NCI-H524 (cell line): ENCODE measurements around the gene LRGUK.
"Not testable (repeated sequence)": the region's sequence is repeated elsewhere in the genome, so short reads cannot be mapped to it uniquely, and the experiment has no call there.

Experiments used
- DNase-seq, 2 experiments: peaks; one replicate each; lab custom pipeline; 2025; lab: John Stamatoyannopoulos, UW

LRGUK gene

DNA sequence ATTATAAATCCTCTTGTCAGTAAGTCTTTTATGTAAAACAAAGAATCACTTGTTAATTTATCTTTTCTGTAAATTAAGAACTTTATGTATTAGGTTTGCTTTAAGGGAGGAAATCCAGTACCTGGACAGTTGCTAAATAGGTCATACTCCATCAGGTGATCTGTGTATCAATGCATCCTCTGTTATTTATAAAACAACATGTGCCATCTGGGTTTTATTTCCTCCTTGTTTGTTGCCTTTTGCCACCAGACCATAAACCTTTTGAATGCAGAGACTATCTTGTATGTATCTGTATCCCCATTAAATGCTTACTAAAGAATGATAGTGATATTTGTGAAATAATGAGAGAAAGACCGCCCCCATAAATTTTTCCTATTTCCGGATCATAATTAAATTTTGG, 119.6 kb downstream of the LRGUK start:
- DNase-seq = no peak

DNA sequence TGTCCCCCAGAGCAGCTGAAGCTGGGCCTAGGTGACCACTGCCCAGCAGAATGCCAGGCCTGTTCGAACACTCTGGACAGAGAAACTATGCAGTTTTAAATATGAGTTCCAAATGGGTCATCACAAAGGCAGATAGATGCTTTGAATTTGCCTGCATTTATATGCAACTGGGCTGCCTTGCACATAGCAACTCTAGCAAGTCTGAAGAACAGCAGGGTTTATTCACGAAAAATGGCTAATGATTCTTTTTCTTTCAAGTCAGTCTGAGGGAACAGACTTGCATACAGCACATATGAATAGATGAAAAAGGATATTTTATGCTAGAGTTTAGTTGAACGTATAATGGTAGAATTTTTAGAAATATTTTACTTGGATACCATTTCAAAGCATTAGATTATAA, 121.1 kb downstream of the LRGUK start:
- DNase-seq = no peak

DNA sequence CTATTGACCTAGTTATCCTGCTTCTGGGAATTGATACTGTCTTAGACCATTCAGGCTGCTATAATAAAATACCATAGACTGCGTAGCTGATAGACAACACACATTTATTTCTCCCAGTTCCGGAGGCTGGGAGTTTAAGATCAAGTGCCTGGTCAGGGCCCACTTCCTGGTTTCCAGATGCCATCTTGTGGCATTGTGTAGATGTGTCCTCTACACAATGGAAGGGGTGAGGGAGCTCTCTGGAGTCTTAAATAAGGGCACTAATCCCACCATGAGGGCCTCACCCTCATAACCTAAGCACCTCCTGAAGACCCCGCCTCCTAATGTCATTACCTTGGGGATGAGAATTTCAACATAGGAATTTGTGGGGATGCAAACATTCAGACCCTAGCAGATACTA, 127.2 kb downstream of the LRGUK start:
- peak in 1 of 2 experiments; percentile 23 for DNase-seq

DNA sequence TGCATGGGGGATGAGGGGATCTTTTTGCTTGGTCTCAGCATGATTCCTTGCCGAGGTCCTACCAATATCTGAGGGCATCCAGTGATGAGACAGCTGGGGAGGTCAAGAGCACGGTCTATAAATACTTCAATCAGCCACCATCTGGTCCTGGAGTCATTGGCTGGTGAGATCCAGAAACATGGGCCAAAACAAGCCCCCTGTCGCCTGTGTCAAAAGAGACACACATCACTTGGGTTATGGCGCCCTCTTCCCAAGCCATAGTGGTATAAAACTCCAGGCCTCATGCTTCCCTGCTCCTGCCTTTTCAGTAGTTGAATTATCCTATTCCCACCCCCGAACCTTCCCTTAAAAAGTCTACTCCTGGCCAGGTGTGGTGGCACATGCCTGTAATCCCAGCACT, 128.7 kb downstream of the LRGUK start:
- DNase-seq = peak; percentile 92 to 95

DNA sequence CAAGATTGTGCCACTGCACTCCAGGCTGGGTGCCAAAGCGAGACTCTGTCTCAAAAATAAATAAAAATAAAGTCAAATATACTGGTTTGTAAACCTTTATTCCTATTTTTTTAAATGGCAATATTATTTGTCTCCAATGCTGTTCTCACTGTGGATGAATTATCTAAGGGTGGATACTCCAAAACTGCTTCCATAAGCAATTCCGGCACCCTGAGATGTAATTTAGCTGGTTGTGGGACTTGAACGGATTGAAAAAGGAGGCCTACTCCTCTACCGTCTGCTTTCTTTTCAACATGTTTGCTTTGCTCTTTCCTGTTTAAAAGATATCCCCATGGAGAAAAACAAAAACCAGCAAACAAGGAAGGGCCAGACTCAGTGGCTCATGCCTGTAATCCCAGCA, 135.2 kb downstream of the LRGUK start:
- no peak for DNase-seq

DNA sequence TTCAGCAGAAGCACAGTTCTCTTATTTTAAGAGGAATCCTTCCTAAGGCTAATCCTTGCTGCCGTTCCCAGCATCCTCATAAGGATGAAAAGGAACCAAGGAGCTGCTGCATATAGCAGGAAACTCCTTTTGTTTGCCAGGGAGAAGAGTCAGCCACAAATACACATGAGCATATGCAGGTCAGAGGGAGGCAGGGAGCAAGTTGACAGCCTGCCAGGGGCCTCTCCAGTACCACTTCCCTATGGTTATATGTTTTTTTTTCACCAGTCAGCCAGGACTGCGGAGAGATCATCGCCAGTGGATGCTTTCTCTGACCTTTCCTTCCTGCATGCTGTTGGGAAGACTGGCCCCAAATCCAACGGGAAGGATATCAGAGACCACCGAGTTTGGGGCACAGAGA, 149.8 kb downstream of the LRGUK start:
- DNase-seq = no peak

DNA sequence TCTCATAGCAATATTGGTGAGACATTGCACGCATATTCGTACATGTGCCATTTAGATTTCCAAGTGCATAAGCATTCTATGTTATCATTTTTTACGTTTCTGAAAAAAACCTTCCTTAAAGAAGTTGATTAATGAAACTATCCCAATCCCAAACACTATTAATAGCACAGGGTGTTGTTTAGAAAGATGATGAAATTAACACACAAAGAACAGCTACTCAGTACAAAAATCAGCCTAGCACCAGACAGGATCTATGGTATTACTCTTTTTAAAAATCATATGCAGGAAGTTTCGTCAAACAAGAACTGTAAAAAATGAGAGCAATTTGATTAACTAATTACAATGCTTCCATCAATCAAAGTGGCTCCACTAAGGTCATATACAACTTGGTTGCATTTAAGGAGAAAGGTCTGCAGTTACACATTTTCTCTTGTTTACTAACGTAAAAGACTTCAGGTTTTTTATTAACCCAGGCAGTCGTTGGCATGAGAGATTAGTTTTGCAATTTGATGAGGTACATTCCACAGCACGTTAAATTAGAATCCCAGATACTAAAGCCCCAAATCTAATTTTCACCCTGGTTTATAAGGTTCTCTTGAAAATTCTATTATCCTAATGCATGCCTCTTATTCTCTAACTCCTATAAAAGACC, 151.5 kb downstream of the LRGUK start:
- no peak for DNase-seq

DNA sequence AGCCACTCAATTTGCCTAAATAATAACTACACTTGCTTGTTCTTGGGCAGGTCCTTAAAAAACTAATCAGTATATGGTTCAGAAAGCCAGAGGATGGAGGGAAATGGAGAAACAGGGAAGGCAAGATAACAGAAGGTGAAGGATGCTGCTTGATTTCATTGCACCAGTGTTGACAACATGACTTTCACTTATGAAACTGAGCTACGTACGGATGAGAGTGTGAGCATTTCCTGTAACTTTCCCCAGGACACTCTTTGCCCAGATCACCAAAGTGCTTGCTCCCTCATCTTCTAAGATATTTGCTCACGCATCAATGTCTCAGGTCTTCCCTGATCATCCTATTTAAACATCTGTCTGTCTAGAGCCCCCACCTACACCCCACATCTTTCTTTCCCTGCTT, 152.2 kb downstream of the LRGUK start:
- no peak for DNase-seq

DNA sequence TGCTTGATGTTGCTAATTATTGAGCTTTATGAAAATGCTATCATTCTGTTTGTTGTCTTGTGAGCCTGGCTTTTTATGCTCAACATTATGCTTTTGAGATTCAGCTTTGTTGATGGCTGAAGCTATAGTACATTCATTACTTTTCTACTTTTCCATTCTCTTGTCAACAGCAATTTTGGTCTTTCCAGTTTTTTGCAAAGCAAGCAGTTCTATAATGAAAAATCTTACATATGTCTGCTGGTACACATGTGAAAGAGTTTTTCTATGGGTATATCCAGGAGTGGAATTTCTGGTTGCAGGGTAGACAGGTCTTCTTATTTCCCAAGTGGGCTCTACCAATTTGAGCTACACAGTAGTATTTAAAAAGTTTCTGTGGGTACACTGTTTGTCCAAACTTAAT, 152.8 kb downstream of the LRGUK start:
- no peak for DNase-seq

DNA sequence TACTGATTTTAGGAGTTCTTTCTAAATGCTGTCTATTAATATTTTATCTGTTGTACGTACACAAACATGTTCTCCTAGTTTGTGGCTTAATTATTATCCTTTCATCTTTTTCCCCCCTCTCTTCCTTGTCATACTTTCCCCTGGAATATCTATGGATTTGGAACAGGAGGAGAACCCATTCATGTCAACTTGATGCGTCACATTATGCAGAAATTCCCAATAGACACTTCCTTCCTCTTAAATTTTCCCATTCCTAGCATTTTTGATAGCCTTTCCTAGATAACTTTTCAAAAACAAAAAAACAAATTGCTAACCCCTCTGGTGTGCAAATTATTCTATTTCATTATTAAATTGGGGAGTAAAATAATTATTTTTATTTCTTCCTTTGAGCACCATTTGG, 153.4 kb downstream of the LRGUK start:
- DNase-seq = no peak

DNA sequence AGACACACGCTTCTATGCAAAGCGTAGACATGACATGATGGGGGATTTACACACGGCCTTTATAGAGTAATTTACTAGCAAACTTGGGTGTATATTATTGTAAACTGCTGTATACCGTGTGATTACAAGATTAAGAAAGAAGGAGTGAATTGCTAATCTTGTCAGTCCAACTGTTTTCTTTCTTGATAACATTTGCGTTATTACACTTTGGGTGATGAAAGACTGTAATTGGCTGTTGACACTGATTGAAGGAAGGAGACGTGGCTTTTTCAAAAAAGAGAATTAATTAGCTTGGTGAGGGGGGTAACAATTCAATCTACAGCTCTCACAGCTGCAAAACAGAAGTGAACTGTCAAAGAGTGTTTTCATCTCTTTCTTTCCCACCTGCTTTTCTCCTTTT, 156.9 kb downstream of the LRGUK start:
- peak in 1 of 2 experiments; percentile 20 for DNase-seq

DNA sequence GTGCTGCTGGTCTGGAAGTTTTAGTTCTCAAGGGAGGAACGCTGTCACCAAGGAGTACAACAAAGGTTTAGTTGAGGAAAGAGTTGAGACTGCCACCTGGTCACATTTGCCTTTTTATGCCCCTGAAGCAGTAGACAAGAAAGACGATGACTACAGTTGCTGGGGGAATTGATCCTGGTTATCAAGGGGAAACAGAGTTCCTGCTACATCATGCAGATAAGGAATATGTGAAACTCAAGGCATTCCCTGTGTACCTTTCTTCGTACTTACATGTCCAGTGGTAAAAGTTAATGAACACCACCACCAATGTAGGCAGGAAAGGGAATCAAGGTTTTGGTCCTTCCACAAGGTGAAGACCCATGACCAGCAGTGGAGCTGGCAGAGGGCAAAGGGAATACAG, 157.8 kb downstream of the LRGUK start:
- peak in 1 of 2 experiments; percentile 2 for DNase-seq

DNA sequence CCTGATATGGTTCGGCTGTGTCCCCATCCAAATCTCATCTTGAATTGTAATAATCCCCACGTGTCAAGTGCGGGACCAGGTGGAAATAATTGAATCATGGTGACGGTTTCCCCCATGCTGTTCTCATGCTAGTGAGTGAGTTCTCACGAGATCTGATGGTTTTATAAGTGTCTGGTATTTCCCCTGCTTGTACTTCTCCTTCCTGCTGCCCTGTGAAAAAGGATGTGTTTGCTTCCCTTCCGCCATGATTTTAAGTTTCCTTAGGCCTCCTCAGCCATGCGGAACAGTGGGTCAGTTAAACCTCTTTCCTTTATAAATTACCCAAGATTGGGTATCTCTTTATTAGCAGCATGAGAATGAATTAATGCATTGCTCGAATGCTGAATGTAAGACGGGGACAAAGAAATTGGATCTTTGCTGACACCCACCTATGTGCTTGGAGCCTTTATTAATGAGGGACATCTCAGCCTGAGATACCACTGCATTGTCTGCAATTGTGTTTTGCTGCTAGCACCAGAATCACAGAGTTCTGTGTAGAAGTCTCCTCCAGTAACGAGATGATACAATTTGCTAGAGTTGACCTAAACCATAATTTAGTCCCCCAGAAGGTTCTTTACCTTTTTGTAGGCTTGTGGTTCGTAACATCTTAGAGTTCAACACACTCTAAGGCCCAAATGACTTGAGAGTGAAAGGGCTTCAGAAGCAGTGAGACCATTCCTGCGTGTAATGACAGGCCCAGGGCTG, 160.9 kb downstream of the LRGUK start:
- DNase-seq = no peak

DNA sequence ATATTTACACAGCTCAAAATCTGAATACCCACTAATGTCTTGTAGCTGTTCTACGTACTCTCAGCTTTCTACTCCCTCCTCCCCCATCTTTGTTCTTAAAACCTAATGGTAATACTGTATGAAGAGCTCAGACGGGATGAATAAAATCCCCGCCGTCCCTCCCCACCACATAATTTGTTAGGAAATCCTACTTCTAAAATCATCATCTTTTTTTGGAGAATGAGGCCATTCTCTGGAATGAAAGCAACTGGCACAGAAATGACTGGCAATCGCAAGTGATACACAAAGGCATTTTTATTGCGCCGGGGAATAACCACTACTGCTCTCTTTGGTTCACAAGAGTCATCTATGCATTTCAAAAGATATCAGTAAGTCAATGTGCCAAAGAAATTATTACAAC, 162.3 kb downstream of the LRGUK start:
- DNase-seq = no peak

DNA sequence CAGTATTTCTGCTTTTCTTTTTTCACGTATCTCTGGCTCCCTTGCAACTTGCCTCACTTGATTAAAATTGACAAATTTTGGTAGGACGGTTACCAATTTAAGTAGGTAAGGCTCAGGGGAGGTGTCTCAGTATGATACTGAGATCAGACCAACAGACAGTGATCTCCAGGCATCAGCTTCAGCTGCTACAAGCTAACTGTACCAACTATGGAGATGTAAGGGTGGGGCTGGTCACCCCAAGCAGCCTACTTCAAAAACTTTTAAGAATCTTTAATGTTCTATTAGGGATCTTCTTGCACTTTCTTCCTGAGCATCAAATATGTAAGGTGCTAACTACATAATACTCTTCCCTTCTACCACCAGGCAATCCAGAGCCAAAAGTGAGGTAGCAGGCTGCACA, 162.7 kb downstream of the LRGUK start:
- DNase-seq = no peak

DNA sequence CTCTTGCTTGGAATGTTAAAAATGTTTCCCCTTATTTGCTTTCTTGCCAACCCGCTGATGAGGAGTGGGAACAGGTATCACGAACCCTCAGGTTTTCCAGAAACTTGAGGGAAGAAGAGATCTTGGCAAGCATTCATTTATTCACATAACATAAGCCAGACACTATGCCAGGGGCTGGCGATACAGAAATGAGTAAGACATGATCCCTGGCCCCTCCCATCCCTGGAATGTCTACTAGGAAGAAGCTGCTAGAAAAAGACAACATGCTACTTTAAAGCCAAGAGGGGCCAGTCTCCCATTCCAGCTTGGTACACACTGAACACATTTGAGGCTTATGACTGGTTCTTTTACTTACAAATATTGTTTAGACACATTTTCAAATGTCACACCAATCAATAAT, 163.1 kb downstream of the LRGUK start:
- no peak for DNase-seq

DNA sequence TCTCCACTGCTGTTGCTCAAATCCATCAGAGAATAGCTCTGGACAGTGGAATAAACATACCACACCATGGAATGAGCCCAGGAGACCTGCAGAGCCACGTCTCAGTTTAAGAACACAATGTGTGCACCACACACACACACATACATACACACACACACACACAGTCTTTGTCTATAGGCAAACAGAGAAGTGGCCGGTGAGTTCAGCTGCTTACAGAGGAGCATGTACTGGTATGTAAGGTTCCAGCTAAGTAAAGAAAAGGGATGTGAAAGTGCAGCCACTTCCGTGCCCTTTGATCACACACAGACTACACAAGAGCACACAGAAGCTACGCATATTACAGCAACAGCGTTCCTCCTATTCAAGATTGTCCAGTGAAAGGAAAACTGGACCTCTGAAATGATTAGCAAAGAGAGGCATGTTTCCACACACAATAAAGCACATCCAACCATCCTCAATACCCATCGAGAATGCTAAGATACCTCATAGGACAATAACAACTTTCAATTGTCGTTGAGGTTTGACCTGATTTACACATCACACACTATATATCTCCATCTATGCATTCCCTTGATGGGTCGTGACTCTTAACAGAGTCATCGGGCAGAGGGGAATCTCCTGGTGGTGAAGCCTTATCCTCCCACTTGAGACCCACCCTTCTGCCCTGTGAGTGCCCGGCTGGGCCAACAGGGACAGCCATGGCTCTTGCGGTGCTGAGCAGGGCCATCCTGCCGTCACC, 166.0 kb downstream of the LRGUK start:
- no peak for DNase-seq

DNA sequence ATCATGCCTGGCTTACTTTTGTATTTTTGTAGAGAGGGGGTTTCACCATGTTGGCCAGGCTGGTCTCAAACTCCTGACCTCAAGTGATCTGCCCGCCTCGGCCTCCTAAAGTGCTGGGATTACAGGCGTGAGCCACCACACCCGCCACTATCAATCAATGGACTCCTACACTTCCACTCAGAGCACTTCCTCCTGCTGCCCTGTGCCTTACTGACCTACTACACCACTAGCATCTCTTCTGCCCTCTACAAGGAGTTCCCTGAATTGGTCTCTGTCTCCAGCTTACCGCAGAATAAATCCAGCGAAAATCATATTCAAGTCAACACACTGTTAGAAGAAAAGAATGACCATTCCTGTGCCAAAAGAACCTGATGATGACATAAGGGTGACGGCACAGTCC, 168.8 kb downstream of the LRGUK start:
- not testable (repeated sequence) for DNase-seq

DNA sequence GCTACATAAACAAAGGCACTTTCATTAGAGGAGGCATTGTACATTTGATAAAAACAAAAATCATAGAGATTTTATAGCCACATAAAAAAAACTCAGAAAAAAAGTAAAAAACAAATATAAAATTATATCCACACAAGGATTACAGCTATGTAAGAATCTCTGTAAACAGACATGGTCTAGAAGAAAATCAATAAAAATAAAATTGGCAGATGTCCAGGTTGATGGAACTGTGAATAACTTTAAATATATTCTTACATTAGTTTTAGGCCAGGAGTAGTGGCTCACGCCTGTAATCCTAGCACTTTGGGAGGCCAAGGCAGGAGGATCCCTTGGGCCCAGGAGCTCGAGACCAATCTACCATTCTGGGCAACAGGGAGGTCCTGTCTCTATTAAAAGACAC, 170.3 kb downstream of the LRGUK start:
- no peak for DNase-seq

DNA sequence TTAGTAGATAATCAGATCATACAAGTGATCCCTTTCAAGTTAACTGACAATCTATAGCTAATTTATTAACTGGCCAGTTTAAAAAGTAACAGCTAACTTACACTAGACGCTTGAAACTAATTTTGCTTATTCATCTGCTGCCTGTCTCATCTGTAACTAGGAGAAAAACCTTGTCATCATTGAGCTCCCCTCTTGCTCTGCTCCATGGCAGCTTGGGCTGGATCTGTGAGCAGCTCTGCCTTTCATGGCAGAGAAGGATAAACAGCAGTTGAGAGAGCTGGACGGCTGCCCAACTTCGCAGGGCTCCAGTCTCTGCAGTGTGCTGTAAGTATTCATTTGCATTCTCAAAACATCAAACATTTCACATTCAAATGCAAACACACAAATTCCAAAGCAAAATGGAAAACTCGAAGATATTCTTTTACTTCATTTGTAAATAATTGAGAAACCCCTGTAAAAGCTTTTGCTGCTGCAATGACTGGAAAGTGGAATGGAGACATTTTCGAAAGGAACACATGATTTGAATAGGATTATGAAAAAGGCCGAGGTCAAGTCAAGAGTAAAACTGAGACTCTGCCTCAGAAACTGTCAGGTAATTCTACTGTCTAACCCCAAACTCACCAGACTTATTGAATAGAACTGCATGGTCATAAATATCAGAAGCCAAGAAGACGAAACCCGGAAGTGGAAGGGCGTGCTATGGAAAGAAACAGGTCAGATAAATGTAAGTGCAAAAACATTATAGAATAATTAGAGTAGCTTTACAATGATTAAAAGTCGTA, 172.0 kb downstream of the LRGUK start:
- DNase-seq = no peak

DNA sequence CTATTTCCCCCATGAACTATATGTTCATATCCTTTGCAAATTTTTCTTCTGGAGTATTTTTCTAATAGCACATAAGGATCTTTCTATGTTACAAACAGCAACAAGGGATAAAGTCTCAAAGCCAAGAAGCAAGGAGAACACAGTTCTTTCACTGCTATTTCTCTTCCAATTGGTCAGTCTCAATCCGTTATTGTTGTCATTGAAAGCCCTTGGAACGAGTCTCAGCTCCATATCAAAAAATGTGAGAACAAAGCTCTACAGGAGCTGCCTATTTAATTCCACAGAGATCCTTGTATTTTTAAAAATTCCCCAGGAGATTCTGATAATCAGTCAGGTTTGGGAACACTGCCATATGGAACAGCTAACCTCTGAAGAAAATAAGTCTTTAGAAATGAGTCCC, 173.8 kb downstream of the LRGUK start:
- no peak for DNase-seq

DNA sequence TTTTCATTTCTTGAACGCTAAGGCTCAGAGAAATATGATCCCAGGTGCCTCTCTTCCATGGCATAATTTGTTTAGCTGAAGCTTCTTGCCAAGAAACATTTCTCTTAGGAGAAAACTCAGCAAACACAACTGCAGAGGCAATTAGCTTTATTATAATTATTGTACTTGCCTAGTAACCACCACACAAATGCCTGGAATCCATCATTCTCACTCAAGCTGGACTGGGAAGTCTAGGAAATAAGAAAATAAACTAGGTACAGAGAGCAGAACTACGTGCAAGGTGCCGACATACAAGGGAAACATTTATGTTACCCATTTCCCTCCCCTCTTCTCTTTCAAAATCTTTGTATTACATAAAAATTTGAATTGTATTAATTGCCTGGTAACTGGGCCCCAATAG, 174.5 kb downstream of the LRGUK start:
- DNase-seq = no peak
